Psoas muscle (tissue), 8 donors: ENCODE measurements around the gene MSL3. TPM values are rescaled to one million over a fixed set of nuclear protein-coding genes. Genes with fewer than 3 reads are reported as not detected.

Source experiments
- ATAC-seq, 4 donors: fragments of 200-7000 bp; cut with Tn5 transposase; one replicate each; pipeline ENCODE4 v1.9.1; 2020; ENCODE audit warnings: moderate library complexity in 3 of 4, mild to moderate bottlenecking in 2 of 4
- DNase-seq, 2 donors: peaks; one replicate each; pipeline ENCODE4 v3.0.0-alpha.2; 2020
- H3K27ac ChIP-seq: fragments of 200-600 bp; one replicate; pipeline ENCODE4 v1.8.0; 2022
- H3K27me3 ChIP-seq, 3 donors: fragments of 200-600 bp in 1 of 3; one replicate each; pipeline versions ENCODE4 v1.6.1 to v1.8.0; 2013 to 2022; ENCODE audit warnings: low read length in 2 of 3, mild to moderate bottlenecking in 2 of 3, moderate library complexity in 1 of 3; ENCODE audit not compliant: insufficient read depth in 3 of 3
- H3K36me3 ChIP-seq, 2 donors: fragments of 200-600 bp in 1 of 2; one replicate each; pipeline versions ENCODE4 v1.6.1 to v1.8.0; 2013 to 2022; ENCODE audit warnings: low read depth in 1 of 2, mild to moderate bottlenecking in 1 of 2, moderate library complexity in 1 of 2; ENCODE audit not compliant: insufficient read depth in 1 of 2
- H3K4me1 ChIP-seq: fragments of 200-600 bp; one replicate; pipeline ENCODE4 v1.8.0; 2022
- H3K4me3 ChIP-seq: fragments of 200-600 bp; one replicate; pipeline ENCODE4 v1.8.0; 2022; ENCODE audit warnings: mild to moderate bottlenecking
- H3K9me3 ChIP-seq: fragments of 200-600 bp; one replicate; pipeline ENCODE4 v1.8.0; 2022
- WGBS, 3 donors: extraction: QIAGEN DNeasy Blood & Tissue Kit; methylation state at CpG; one replicate each; pipeline versions ENCODE4 v1.1.6 to v1.1.7; 2013; 5-methylcytosine and 5-hydroxymethylcytosine counted together
- intact Hi-C, 2 donors: fragments of 100-400 bp; cut with DNase I; formaldehyde crosslinking; loops; one replicate each; pipeline versions ENCODE4 v1.11.0 to v1.14.2; 2022
- polyA plus RNA-seq, 3 donors: library from polyadenylated mRNA; stranded (reverse); fragments of 200-250 nt; gene quantifications; one replicate each; pipeline ENCODE4 v1.2.3, GENCODE V29; 2013
- total RNA-seq, 4 donors: library from RNA; stranded (reverse); fragmentation: NEBNext Ultra II Directional in 2 of 4; extraction: Animal tissue kit (Norgen Biotek cat#: 25700) in 2 of 4; gene quantifications; one replicate each; pipeline versions ENCODE4 v1.2.1 to v1.2.4, GENCODE V29; 2021 to 2023
- TF ChIP-seq, protein P1 (sequence below): fragments of 200-600 bp; IDR thresholded peaks from one replicate; pipeline ENCODE4 v1.8.0; 2022; ENCODE audit warnings: antibody characterized with exemption
- donor health status: healthy with polysubstance abuse.
- donor health status: DM: no; HTN: no; CAD: no; lungs with moderate emphysema.
- donor health status: Bipolar disorder and iron deficiency.
- donor health status: healthy.
- donor health status: DM: yes; HTN: yes; CAD: no.
- donor health status: DM: no; HTN: no; CAD: no.
- donor health status: DM: no; HTN: no; CAD: no.
- donor health status: DM: yes; HTN: yes; CAD: no.

The MSL3 gene
- total and polyA plus RNA-seq, 7 donors: 19.1 to 52.3 (median 21.3) TPM

DNA sequence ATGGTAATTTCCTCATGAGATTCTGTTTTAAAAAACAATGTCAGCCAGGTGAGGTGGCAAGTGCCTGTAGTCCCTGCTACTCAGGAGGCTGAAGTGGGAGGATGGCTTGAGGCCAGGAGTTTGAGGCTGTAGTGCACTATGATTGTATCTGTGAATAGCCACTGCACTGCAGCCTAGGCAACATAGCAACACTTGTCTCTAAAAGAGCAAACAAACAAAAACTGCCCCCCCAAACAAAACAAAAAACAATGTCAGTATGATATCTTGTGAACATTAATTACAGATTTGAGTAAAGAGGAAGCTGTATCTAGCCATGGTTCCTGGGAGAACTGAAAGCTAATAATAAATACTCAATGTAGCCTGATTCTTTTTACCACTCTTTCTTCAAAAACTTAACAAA is 6.8 kb upstream of the MSL3 start:
- ATAC-seq (no peak), DNase-seq (no peak)
- TF ChIP-seq, protein P1, sequence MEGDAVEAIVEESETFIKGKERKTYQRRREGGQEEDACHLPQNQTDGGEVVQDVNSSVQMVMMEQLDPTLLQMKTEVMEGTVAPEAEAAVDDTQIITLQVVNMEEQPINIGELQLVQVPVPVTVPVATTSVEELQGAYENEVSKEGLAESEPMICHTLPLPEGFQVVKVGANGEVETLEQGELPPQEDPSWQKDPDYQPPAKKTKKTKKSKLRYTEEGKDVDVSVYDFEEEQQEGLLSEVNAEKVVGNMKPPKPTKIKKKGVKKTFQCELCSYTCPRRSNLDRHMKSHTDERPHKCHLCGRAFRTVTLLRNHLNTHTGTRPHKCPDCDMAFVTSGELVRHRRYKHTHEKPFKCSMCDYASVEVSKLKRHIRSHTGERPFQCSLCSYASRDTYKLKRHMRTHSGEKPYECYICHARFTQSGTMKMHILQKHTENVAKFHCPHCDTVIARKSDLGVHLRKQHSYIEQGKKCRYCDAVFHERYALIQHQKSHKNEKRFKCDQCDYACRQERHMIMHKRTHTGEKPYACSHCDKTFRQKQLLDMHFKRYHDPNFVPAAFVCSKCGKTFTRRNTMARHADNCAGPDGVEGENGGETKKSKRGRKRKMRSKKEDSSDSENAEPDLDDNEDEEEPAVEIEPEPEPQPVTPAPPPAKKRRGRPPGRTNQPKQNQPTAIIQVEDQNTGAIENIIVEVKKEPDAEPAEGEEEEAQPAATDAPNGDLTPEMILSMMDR: no peak
- Histone ChIP-seq H3K36me3 (no peaks in the 10 kb centered on the region), H3K9me3 (no peaks in the 10 kb centered on the region), H3K27me3 (no peaks in the 10 kb centered on the region), H3K4me3 (no peak overlapping the region), H3K27ac (no peak overlapping the region), H3K4me1 (no peaks in the 10 kb centered on the region)
- intact Hi-C loops: no loop called here

DNA sequence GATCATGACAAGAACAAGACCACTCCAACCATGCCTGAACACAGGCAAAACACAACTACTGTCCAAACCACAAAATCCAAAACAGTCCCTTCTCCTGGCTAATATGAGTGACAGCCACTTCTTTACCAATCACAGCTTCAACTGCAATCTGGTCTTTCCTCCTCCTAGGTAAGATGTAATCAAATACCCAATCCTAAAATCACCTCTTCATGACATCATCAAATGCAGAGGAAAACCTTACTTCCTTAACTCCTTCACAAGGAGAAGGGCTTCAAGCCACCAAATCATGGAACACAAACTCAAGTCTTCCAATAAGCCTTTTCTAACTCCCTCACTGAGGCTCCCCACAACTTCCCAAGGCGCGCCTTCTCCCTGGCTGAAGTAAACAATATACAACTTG is 4.4 kb upstream of the MSL3 start:
- H3K4me3 ChIP-seq: no peak overlapping the region
- H3K27me3 ChIP-seq: no peaks in the 10 kb centered on the region
- intact Hi-C loops: no loop called here
- DNase-seq (no peak), ATAC-seq (no peak)
- TF ChIP-seq, protein P1: no peak
- H3K27ac ChIP-seq: no peak overlapping the region
- H3K9me3 ChIP-seq: no peaks in the 10 kb centered on the region
- H3K4me1 ChIP-seq: peaks cover 5% of the 10 kb centered on the region
- H3K36me3 ChIP-seq: no peaks in the 10 kb centered on the region
- 90 to 96% (median 95%) methylated on average over 2 of the region's 2 CpGs for WGBS, 3 donors

DNA sequence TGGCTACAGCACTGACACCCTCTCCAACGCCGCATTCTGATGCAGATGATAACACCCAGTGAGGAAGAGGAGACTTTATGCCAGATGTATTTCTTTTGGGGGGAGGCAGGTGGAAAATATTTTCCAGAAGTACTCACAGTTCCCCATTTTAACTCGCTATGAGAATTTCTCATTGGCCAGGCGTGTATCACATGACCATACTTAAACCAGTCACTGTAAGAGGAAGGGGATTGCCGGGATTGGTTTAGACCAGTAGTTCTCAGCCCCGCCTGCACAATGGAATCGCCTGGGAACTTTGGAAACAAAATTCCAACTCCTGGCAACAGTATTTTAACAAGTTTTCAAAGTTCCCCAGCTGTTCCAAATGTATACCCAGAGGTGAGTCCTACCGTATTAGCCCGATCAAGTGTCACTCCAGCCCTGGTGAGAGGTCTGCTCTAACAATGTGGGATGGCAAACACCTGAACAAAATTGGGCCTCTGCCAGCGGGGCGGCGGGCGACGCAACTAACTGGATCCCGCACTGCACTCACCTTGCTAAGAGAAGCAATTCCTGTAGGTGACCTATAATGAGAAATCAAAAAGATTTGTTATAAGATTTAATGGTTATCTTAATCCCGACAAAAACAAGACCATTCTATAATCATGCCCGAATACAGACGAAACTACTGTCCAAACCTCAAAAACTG is 2.9 kb upstream of the MSL3 start:
- H3K27me3 ChIP-seq: no peaks in the 10 kb centered on the region
- WGBS, 3 donors: 84 to 96% (median 92%) methylated on average over 18 of the region's 18 CpGs
- TF ChIP-seq, protein P1: no peak
- DNase-seq (no peak), ATAC-seq (no peak)
- no peaks in the 10 kb centered on the region for H3K36me3 ChIP-seq
- no peaks in the 10 kb centered on the region for H3K9me3 ChIP-seq
- H3K27ac ChIP-seq: no peak overlapping the region
- H3K4me1 ChIP-seq: peaks cover 7% of the 10 kb centered on the region
- intact Hi-C loops: loop anchor here in 1 of 2 donors (5.0 kb wide), 1 partner anchor 33 kb away; no protein-coding TSS in a partner anchor
- H3K4me3 ChIP-seq: no peak overlapping the region

DNA sequence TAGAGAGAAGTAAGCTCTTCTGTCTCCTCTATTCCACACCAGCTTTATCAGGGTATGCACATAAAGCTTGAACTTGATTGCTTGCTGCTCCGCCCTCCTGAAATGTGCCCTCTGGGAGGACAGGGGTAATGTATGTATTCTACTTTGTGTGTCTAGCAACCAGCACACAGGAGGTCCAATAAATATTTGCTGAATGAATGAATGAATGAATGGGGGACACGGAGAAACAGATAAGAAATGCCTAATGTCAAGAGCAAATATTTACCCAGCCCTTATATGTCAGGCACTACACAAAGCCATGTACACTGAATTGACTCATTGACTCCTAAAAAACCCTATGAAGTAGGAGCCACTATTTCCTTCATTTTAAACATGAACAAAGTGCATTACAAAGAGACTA is 2.3 kb upstream of the MSL3 start:
- Histone ChIP-seq H3K27me3 (no peaks in the 10 kb centered on the region), H3K4me1 (peaks cover 9% of the 10 kb centered on the region), H3K4me3 (no peak overlapping the region), H3K36me3 (peaks cover 0 to under 1% of the 10 kb centered on the region in 2 donors), H3K9me3 (no peaks in the 10 kb centered on the region), H3K27ac (no peak overlapping the region)
- WGBS, 3 donors: 72 to 84% (median 83%) methylated on average over 2 of the region's 2 CpGs
- no peak for ATAC-seq
- TF ChIP-seq, protein P1: no peak
- no peak for DNase-seq
- intact Hi-C loops: loop anchor here in 1 of 2 donors (5.0 kb wide), 1 partner anchor 33 kb away; no protein-coding TSS in a partner anchor
